Psoas muscle (tissue), 8 donors: ENCODE data around the gene NEBL. TPM values are rescaled to one million over a fixed set of nuclear protein-coding genes. Genes with fewer than 3 reads are reported as not detected.
"Not testable (repeated sequence)": the region's sequence is repeated elsewhere in the genome, so short reads cannot be mapped to it uniquely, and the experiment has no call there.

Experiments
- ATAC-seq, 4 donors: fragments of 200-7000 bp; cut with Tn5 transposase; one replicate each; pipeline ENCODE4 v1.9.1; 2020; ENCODE audit warnings: moderate library complexity in 3 of 4, mild to moderate bottlenecking in 2 of 4
- DNase-seq, 2 donors: peaks; one replicate each; pipeline ENCODE4 v3.0.0-alpha.2; 2020
- H3K27ac ChIP-seq: fragments of 200-600 bp; one replicate; pipeline ENCODE4 v1.8.0; 2022
- H3K27me3 ChIP-seq, 3 donors: fragments of 200-600 bp in 1 of 3; one replicate each; pipeline versions ENCODE4 v1.6.1 to v1.8.0; 2013 to 2022; ENCODE audit warnings: low read length in 2 of 3, mild to moderate bottlenecking in 2 of 3, moderate library complexity in 1 of 3; ENCODE audit not compliant: insufficient read depth in 3 of 3
- H3K36me3 ChIP-seq, 2 donors: fragments of 200-600 bp in 1 of 2; one replicate each; pipeline versions ENCODE4 v1.6.1 to v1.8.0; 2013 to 2022; ENCODE audit warnings: low read depth in 1 of 2, mild to moderate bottlenecking in 1 of 2, moderate library complexity in 1 of 2; ENCODE audit not compliant: insufficient read depth in 1 of 2
- H3K4me1 ChIP-seq: fragments of 200-600 bp; one replicate; pipeline ENCODE4 v1.8.0; 2022
- H3K4me3 ChIP-seq: fragments of 200-600 bp; one replicate; pipeline ENCODE4 v1.8.0; 2022; ENCODE audit warnings: mild to moderate bottlenecking
- H3K9me3 ChIP-seq: fragments of 200-600 bp; one replicate; pipeline ENCODE4 v1.8.0; 2022
- WGBS, 3 donors: extraction: QIAGEN DNeasy Blood & Tissue Kit; methylation state at CpG; one replicate each; pipeline versions ENCODE4 v1.1.6 to v1.1.7; 2013; 5-methylcytosine and 5-hydroxymethylcytosine counted together
- intact Hi-C, 2 donors: fragments of 100-400 bp; cut with DNase I; formaldehyde crosslinking; loops; one replicate each; pipeline versions ENCODE4 v1.11.0 to v1.14.2; 2022
- long read RNA-seq, 2 donors: library from polyadenylated mRNA; unstranded; transcript quantifications; one replicate each; pipeline ENCODE4 v2.0.0, GENCODE V29; 2021
- polyA plus RNA-seq, 3 donors: library from polyadenylated mRNA; stranded (reverse); fragments of 200-250 nt; gene quantifications; one replicate each; pipeline ENCODE4 v1.2.3, GENCODE V29; 2013
- total RNA-seq, 4 donors: library from RNA; stranded (reverse); fragmentation: NEBNext Ultra II Directional in 2 of 4; extraction: Animal tissue kit (Norgen Biotek cat#: 25700) in 2 of 4; gene quantifications; one replicate each; pipeline versions ENCODE4 v1.2.1 to v1.2.4, GENCODE V29; 2021 to 2023
- TF ChIP-seq, protein P1 (sequence below): fragments of 200-600 bp; IDR thresholded peaks from one replicate; pipeline ENCODE4 v1.8.0; 2022; ENCODE audit warnings: antibody characterized with exemption
- donor health status: healthy with polysubstance abuse.
- donor health status: DM: no; HTN: no; CAD: no; lungs with moderate emphysema.
- donor health status: Bipolar disorder and iron deficiency.
- donor health status: healthy.
- donor health status: DM: yes; HTN: yes; CAD: no.
- donor health status: DM: no; HTN: no; CAD: no.
- donor health status: DM: no; HTN: no; CAD: no.
- donor health status: DM: yes; HTN: yes; CAD: no.

Gene NEBL
- total RNA-seq: 1 to 10 TPM in 3 of 4 donors, under 1 TPM in 1; 0.89 to 1.5 (median 1.3) TPM
- polyA plus RNA-seq: under 1 TPM; 0.35 to 0.78 (median 0.77) TPM
- long read RNA-seq, donor 1: 0 reads
- long read RNA-seq, donor 2, partial matches to known transcripts: 0 of 1 reads
- long read RNA-seq, donor 2, other reads (novel, unspliced or antisense): 0 of 1 reads

DNA sequence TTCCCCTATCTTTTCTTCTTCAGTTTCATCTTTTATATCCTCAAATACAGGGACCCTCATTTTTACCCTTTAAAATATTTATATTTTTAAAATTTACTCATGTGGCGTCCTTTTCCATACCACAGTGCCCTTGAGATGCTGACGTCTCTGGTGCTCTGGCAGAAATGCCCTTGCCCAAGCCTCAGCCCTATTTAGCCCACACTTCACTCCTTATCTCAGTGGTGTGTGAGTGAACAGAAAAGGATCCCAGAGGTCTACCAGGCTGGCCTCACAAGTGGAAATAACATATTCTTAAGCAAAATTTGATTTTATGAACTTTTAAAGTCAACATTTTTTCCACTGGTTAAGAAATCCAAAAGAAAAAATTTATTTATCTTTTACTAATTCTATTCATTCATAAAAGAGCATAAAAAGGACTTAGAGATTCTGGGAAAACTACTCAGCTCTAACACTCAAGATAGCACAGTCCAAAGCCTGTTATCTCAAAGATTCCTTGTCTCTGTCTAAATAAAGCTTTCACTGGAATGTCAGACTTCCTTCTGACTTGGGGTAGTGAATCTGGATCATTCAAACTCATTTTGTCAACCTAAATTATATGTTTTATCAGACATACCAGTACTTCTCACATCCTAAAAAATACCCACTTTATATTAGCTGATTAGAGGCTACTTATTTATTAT, at the start of gene NEBL:
Gene NEBL, minus strand, starts transcription at position 166 of the 680 bp plus-strand sequence. Its CDS starts 106 bp downstream, at position 60.
- no peak for DNase-seq
- Histone ChIP-seq H3K27me3 (no peaks in the 10 kb centered on the region), H3K27ac (no peak within 1 kb of the TSS), H3K4me1 (no peaks in the 10 kb centered on the region), H3K4me3 (no peak within 1 kb of the TSS), H3K36me3 (no peaks in the 10 kb centered on the region), H3K9me3 (no peaks in the 10 kb centered on the region)
- intact Hi-C loops: no loop called here
- ATAC-seq: no peak
- 88 to 93% (median 89%) methylated on average over 2 of the region's 2 CpGs for WGBS, 3 donors
- TF ChIP-seq, protein P1, sequence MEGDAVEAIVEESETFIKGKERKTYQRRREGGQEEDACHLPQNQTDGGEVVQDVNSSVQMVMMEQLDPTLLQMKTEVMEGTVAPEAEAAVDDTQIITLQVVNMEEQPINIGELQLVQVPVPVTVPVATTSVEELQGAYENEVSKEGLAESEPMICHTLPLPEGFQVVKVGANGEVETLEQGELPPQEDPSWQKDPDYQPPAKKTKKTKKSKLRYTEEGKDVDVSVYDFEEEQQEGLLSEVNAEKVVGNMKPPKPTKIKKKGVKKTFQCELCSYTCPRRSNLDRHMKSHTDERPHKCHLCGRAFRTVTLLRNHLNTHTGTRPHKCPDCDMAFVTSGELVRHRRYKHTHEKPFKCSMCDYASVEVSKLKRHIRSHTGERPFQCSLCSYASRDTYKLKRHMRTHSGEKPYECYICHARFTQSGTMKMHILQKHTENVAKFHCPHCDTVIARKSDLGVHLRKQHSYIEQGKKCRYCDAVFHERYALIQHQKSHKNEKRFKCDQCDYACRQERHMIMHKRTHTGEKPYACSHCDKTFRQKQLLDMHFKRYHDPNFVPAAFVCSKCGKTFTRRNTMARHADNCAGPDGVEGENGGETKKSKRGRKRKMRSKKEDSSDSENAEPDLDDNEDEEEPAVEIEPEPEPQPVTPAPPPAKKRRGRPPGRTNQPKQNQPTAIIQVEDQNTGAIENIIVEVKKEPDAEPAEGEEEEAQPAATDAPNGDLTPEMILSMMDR: no peak

DNA sequence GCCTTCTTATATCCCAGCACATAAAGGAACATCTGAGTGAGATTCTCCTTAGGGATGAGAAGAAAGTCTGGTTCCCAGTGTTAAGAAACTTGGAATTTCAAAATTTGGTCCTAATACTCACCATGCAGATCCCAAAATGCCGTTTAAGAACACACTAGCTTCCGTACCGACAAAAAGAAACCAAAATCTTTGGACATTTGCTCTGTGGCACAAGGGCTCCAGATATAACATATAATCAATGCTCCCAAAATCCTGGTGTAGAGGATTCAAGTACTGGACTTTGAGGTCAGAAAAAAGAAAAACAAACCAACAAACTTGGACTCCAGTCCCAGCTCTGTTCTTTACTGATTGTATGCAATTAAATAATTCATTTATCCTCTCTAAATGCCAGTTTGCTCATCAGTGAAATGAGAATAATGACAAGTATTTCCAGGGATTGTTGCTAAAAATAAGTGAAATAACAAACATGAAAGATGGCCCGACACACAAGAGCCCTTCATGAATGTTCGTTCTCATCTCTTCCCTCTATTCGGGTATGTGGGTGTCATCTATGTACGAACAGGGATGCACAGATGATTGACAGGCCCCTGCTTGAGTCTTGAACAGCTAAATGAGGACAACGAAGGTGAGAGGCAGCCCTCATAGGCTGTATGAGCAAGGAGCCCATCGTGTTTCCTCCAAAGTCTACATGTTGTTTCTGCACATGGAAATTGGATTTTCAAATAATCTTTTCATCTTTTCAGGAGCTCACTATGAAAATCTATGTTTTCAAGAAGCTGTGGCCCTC, 48.6 kb upstream of the NEBL start:
- no peaks in the 10 kb centered on the region for H3K9me3 ChIP-seq
- H3K4me3 ChIP-seq: no peak overlapping the region
- TF ChIP-seq, protein P1: no peak
- H3K36me3 ChIP-seq: no peaks in the 10 kb centered on the region
- DNase-seq (no peak), ATAC-seq (no peak)
- 88 to 90% (median 88%) methylated on average over 9 of the region's 9 CpGs for WGBS, 3 donors
- H3K27me3 ChIP-seq: no peaks in the 10 kb centered on the region
- intact Hi-C loops: no loop called here
- no peak overlapping the region for H3K27ac ChIP-seq
- H3K4me1 ChIP-seq: no peaks in the 10 kb centered on the region

- no peaks in the 10 kb centered on the region for H3K36me3 ChIP-seq
- no peaks in the 10 kb centered on the region for H3K27me3 ChIP-seq
- no peak overlapping the region for H3K4me3 ChIP-seq
- intact Hi-C loops: no loop called here
- ATAC-seq (no peak), DNase-seq (no peak)
- no peaks in the 10 kb centered on the region for H3K4me1 ChIP-seq
- WGBS, 3 donors: 84 to 87% (median 85%) methylated on average over 7 of the region's 7 CpGs
- H3K27ac ChIP-seq: no peak overlapping the region
- TF ChIP-seq, protein P1: no peak
- H3K9me3 ChIP-seq: no peaks in the 10 kb centered on the region
Observed at GRCh38 chr10:20944789-20945502, 47.8 kb upstream of the NEBL start.

DNA sequence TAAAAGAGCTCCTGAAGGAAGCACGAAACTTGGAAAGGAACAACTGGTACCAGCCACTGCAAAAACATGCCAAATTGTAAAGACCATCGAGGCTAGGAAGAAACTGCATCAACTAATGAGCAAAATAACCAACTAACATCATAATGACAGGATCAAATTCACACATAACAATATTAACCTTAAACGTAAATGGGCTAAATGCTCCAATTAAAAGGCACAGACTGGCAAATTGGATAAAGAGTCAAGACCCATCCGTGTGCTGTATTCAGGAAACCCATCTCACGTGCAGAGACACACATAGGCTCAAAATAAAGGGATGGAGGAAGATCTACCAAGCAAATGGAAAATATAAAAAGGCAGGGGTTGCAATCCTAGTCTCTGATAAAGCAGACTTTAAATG, 42.3 kb upstream of the NEBL start:
- H3K27me3 ChIP-seq, intact Hi-C loops, H3K9me3 ChIP-seq, H3K36me3 ChIP-seq, H3K27ac ChIP-seq, DNase-seq, ATAC-seq, H3K4me3 ChIP-seq, H3K4me1 ChIP-seq: not testable (repeated sequence)
- WGBS, 3 donors: 43 to 91% (median 89%) methylated on average over 2 to 3 of the region's 5 CpGs

GRCh38 chr10:20936396-20936795, 39.3 kb upstream of the NEBL start:
- Histone ChIP-seq H3K9me3 (no peaks in the 10 kb centered on the region), H3K4me1 (no peaks in the 10 kb centered on the region), H3K27ac (no peak overlapping the region), H3K4me3 (no peak overlapping the region), H3K36me3 (no peaks in the 10 kb centered on the region), H3K27me3 (no peaks in the 10 kb centered on the region)
- intact Hi-C loops: no loop called here
- TF ChIP-seq, protein P1: no peak
- ATAC-seq (no peak), DNase-seq (no peak)
